ENCODE measurements around the gene CLDN8.

Gene CLDN8

GRCh38 chr21:30216041-30216723 is at the start of gene CLDN8:
Gene CLDN8 (minus strand): TSS chr21:30216097. CDS start chr21:30215925, 172 bp downstream.
- no peak for DNase-seq (ENCODE audit: low read depth)

GRCh38 chr21:30257773-30258172 is 41.9 kb upstream of the CLDN8 start:
- no peak for DNase-seq (ENCODE audit: low read depth)

GRCh38 chr21:30256100-30256499 is 40.2 kb upstream of the CLDN8 start:
- DNase-seq (ENCODE audit: low read depth), result no peak

- DNase-seq (ENCODE audit: low read depth), result no peak
Observed at GRCh38 chr21:30255679-30256078, 39.8 kb upstream of the CLDN8 start.

- DNase-seq (ENCODE audit: low read depth), result no peak
Observed at GRCh38 chr21:30251781-30252180, 35.9 kb upstream of the CLDN8 start.

- no peak for DNase-seq (ENCODE audit: low read depth)
Observed at GRCh38 chr21:30249936-30250335, 34.0 kb upstream of the CLDN8 start.

GRCh38 chr21:30248844-30249243 is 32.9 kb upstream of the CLDN8 start:
- no peak for DNase-seq (ENCODE audit: low read depth)

- DNase-seq (ENCODE audit: low read depth), result no peak
Observed at GRCh38 chr21:30245061-30245460, 29.2 kb upstream of the CLDN8 start.

- DNase-seq (ENCODE audit: low read depth), result no peak
Observed at GRCh38 chr21:30243691-30244090, 27.8 kb upstream of the CLDN8 start.

- no peak for DNase-seq (ENCODE audit: low read depth)
Observed at GRCh38 chr21:30240661-30241060, 24.8 kb upstream of the CLDN8 start.

- no peak for DNase-seq (ENCODE audit: low read depth)
Observed at GRCh38 chr21:30238168-30238567, 22.3 kb upstream of the CLDN8 start.

GRCh38 chr21:30234643-30235042 is 18.7 kb upstream of the CLDN8 start:
- no peak for DNase-seq (ENCODE audit: low read depth)

- DNase-seq (ENCODE audit: low read depth), result no peak
Observed at GRCh38 chr21:30234050-30234449, 18.2 kb upstream of the CLDN8 start.

- no peak for DNase-seq (ENCODE audit: low read depth)
Observed at GRCh38 chr21:30233228-30234020, 17.5 kb upstream of the CLDN8 start.

GRCh38 chr21:30232011-30232410 is 16.1 kb upstream of the CLDN8 start:
- DNase-seq (ENCODE audit: low read depth), result no peak

GRCh38 chr21:30227633-30228404 is 11.9 kb upstream of the CLDN8 start:
- DNase-seq (ENCODE audit: low read depth), result no peak

GRCh38 chr21:30227128-30227527 is 11.2 kb upstream of the CLDN8 start:
- no peak for DNase-seq (ENCODE audit: low read depth)

- no peak for DNase-seq (ENCODE audit: low read depth)
Observed at GRCh38 chr21:30223596-30223995, 7.7 kb upstream of the CLDN8 start.

- no peak for DNase-seq (ENCODE audit: low read depth)
Observed at GRCh38 chr21:30222724-30223123, 6.8 kb upstream of the CLDN8 start.

- no peak for DNase-seq (ENCODE audit: low read depth)
Observed at GRCh38 chr21:30211071-30211470, 4.8 kb downstream of the CLDN8 start.

- no peak for DNase-seq (ENCODE audit: low read depth)
Observed at GRCh38 chr21:30209601-30210000, 6.3 kb downstream of the CLDN8 start.

GRCh38 chr21:30207252-30207579 is 8.7 kb downstream of the CLDN8 start:
- no peak for DNase-seq (ENCODE audit: low read depth)
